SH-SY5Y (cell line): ENCODE measurements around the gene CREB1.

Experiments used
- GATA2 ChIP-seq: IDR thresholded peaks from 2 replicates; pipeline ENCODE4 v1.6.1; 2011; ENCODE audit warnings: mild to moderate bottlenecking, low read depth, low read length
- GATA3 ChIP-seq: IDR thresholded peaks from 2 replicates; pipeline ENCODE4 v1.6.1; 2011; ENCODE audit warnings: low read depth, mild to moderate bottlenecking, low read length, moderate library complexity

DNA sequence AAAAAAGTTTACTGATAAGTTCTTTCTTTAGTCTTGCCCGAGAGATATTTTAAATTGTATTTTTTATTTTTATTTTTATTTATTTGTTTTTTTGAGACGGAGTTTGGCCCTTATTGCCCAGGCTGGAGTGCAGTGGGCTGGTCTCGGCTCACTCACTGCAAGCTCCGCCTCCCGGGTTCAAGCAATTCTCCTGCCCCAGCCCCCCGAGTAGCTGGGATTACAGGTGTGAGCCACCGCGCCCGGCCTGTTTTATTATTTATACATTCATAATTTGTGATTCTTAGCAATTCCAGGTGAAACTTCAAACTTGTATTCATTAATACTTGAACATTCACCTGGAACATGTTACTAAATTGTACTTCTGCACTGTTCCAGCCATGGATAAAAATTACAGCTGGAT is 2.9 kb downstream of the CREB1 start:
- TF ChIP-seq GATA2 (no peak), GATA3 (no peak)
